Lower leg skin (tissue), 3 donors: Measurements from ENCODE around the gene MOAP1.
"Not testable (repeated sequence)": the region's sequence is repeated elsewhere in the genome, so short reads cannot be mapped to it uniquely, and the experiment has no call there.

Source experiments
- POLR2A ChIP-seq, 2 donors: fragments of 450-650 bp; IDR thresholded peaks; one replicate each; pipeline ENCODE4 v1.6.1; 2016 to 2017; ENCODE audit warnings: antibody characterized with exemption in 2 of 2, mild to moderate bottlenecking in 1 of 2, moderate library complexity in 1 of 2
- TF ChIP-seq, protein P1 (sequence below), 3 donors: fragments of 450-650 bp; IDR thresholded peaks; one replicate each; pipeline ENCODE4 v1.5.1; 2016; ENCODE audit warnings: antibody characterized with exemption in 3 of 3, mild to moderate bottlenecking in 3 of 3, moderate library complexity in 2 of 3

DNA sequence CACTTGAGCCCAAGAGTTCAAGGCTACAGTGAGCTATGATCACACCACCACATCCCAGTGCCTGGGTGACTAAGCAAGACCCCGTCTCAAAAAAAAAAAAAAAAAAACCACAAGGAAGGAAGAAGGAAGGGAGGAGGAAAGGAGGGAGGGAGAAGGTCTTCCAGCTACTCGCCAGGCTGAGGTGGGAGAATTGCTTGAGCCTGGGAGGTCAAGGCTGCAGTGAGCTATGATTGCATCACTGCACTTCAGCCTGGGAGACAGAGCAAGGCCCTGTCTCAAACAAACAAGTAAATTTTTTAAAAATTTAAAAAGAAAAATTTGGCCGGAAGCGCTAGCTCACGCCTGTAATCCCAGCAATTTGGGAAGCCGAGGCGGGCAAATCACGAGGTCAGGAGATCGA lies 16.1 kb downstream of the MOAP1 start:
- TF ChIP-seq, protein P1, sequence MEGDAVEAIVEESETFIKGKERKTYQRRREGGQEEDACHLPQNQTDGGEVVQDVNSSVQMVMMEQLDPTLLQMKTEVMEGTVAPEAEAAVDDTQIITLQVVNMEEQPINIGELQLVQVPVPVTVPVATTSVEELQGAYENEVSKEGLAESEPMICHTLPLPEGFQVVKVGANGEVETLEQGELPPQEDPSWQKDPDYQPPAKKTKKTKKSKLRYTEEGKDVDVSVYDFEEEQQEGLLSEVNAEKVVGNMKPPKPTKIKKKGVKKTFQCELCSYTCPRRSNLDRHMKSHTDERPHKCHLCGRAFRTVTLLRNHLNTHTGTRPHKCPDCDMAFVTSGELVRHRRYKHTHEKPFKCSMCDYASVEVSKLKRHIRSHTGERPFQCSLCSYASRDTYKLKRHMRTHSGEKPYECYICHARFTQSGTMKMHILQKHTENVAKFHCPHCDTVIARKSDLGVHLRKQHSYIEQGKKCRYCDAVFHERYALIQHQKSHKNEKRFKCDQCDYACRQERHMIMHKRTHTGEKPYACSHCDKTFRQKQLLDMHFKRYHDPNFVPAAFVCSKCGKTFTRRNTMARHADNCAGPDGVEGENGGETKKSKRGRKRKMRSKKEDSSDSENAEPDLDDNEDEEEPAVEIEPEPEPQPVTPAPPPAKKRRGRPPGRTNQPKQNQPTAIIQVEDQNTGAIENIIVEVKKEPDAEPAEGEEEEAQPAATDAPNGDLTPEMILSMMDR (IDR thresholded peaks at IDR 0.05), result not testable (repeated sequence)
- not testable (repeated sequence) for TF ChIP-seq POLR2A (IDR thresholded peaks at IDR 0.05)
